A549 (cell line): ENCODE results near the gene SHH. TPM values are rescaled to one million over a fixed set of nuclear protein-coding genes. Genes with fewer than 3 reads are reported as not detected.

ENCODE experiments used
- ATAC-seq, 2 experiments: fragments of 200-7000 bp in 1 of 2; fragments of >200 bp in 1 of 2; cut with Nextera tagmentation in 1 of 2; cut with Tn5 transposase in 1 of 2; 3 replicates each; pipeline versions ENCODE4 v1.8.0 to v1.9.1; 2018 to 2020; ENCODE audit warnings: mild to moderate bottlenecking in 1 of 2, moderate library complexity in 1 of 2
- CTCF ChIA-PET: fragments of 300-600 bp; sonication (Branson Sonifier 250); formaldehyde crosslinking; extraction: SDS; loops from one replicate; lab custom pipeline; 2021; ENCODE audit warnings: antibody characterized with exemption, inconsistent platforms; lab: Yijun Ruan, JAX
- POLR2A ChIA-PET: fragments of 350-600 bp; formaldehyde crosslinking; extraction: SDS; loops from one replicate; lab custom pipeline; 2021; ENCODE audit warnings: antibody characterized with exemption, inconsistent platforms; lab: Yijun Ruan, JAX
- DNase-seq, 2 experiments: peaks; one replicate each; pipeline versions ENCODE4 v3.0.0 to v3.0.0-alpha.2; 2011 to 2016; ENCODE audit warnings: low read depth in 1 of 2, low spot score in 1 of 2
- FAIRE-seq: peaks from 2 replicates; lab custom pipeline; 2011; peaks lifted over from hg19 to GRCh38; lab: Jason Lieb, UNC
- H3K27ac ChIP-seq, 2 experiments: fragments of >200 bp; sonication (Bioruptor Twin); formaldehyde crosslinking; 3 replicates each; pipeline ENCODE4 v1.5.1; 2016 to 2017
- H3K4me1 ChIP-seq: fragments of >200 bp; sonication (Bioruptor Twin); formaldehyde crosslinking; 3 replicates; pipeline ENCODE4 v1.6.1; 2016
- H3K4me2 ChIP-seq: fragments of >200 bp; sonication (Bioruptor Twin); formaldehyde crosslinking; 3 replicates; pipeline ENCODE4 v1.6.1; 2016
- H3K4me3 ChIP-seq: fragments of >200 bp; sonication (Bioruptor Twin); formaldehyde crosslinking; 3 replicates; pipeline ENCODE4 v1.5.1; 2016
- H3K9me3 ChIP-seq: fragments of >200 bp; sonication (Bioruptor Twin); formaldehyde crosslinking; 3 replicates; pipeline ENCODE4 v1.6.1; 2016
- BHLHE40 ChIP-seq: IDR thresholded peaks from 2 replicates; pipeline ENCODE4 v1.6.1; 2012; ENCODE audit warnings: low read depth, low read length, inconsistent platforms
- CBX8 ChIP-seq: fragments of 200-600 bp; sonication (generic); IDR thresholded peaks from 2 replicates; pipeline ENCODE4 v1.6.1; 2016
- FOSB ChIP-seq: fragments of 250-450 bp; sonication (Bioruptor Pico); IDR thresholded peaks from 2 replicates; pipeline ENCODE4 v1.5.0; 2020; ENCODE audit warnings: mild to moderate bottlenecking, moderate library complexity
- FOSL2 ChIP-seq, 2 experiments: fragments of 450-650 bp in 1 of 2; fragments of >200 bp in 1 of 2; sonication (Bioruptor Twin) in 1 of 2; formaldehyde crosslinking; IDR thresholded peaks; 2 replicates each; pipeline versions ENCODE4 v1.5.0 to v1.6.1; 2016 to 2020; ENCODE audit warnings: mild to moderate bottlenecking in 1 of 2, moderate library complexity in 1 of 2
- FOXS1 ChIP-seq: fragments of 250-450 bp; sonication (Bioruptor Pico); IDR thresholded peaks from 2 replicates; pipeline ENCODE4 v1.5.0; 2020; ENCODE audit warnings: mild to moderate bottlenecking, moderate library complexity
- GATA3 ChIP-seq: IDR thresholded peaks from 2 replicates; pipeline ENCODE4 v1.6.1; 2012; ENCODE audit warnings: borderline replicate concordance
- HOXA7 ChIP-seq: fragments of 250-450 bp; sonication (Bioruptor Pico); IDR thresholded peaks from 2 replicates; pipeline ENCODE4 v1.5.0; 2020; ENCODE audit warnings: mild to moderate bottlenecking, moderate library complexity
- MYC ChIP-seq: IDR thresholded peaks from 2 replicates; pipeline ENCODE4 v1.6.1; 2012; ENCODE audit warnings: mild to moderate bottlenecking, inconsistent platforms, low read length, improper control_type of control experiment, borderline replicate concordance
- NR3C1 ChIP-seq: fragments of >200 bp; sonication (Bioruptor Twin); formaldehyde crosslinking; IDR thresholded peaks from 3 replicates; pipeline ENCODE4 v1.6.1; 2017
- PHF8 ChIP-seq: fragments of 200-600 bp; sonication (generic); IDR thresholded peaks from 2 replicates; pipeline ENCODE4 v1.6.1; 2016; ENCODE audit warnings: low read depth, mild to moderate bottlenecking, antibody characterized with exemption, moderate library complexity, borderline replicate concordance
- POLR2A ChIP-seq: IDR thresholded peaks from 2 replicates; pipeline ENCODE4 v1.6.1; 2012; ENCODE audit warnings: mild to moderate bottlenecking, low read length
- POLR2AphosphoS2 ChIP-seq: conservative IDR thresholded peaks from 2 replicates; pipeline ENCODE4 v1.6.1; 2012; ENCODE audit warnings: low read length, improper control_type of control experiment, inconsistent platforms
- RARB ChIP-seq: fragments of 250-450 bp; sonication (Bioruptor Pico); IDR thresholded peaks from 2 replicates; pipeline ENCODE4 v1.8.0; 2021; ENCODE audit warnings: mild to moderate bottlenecking, moderate library complexity
- RCOR1 ChIP-seq: fragments of 150-350 bp; IDR thresholded peaks from 2 replicates; pipeline ENCODE4 v1.6.1; 2014; ENCODE audit warnings: antibody characterized with exemption, low read length, low read depth
- SREBF2 ChIP-seq: fragments of 450-650 bp; IDR thresholded peaks from 2 replicates; pipeline ENCODE4 v1.6.1; 2014; ENCODE audit warnings: mild to moderate bottlenecking, moderate library complexity
- WGBS: methylation state at CpG from one replicate; pipeline ENCODE4 v1.1.6; 2017; ENCODE audit errors: missing lambda C conversion rate; 5-methylcytosine and 5-hydroxymethylcytosine counted together
- polyA plus RNA-seq, 4 experiments: library from polyadenylated mRNA; depleted of rRNA in 3 of 4; stranded (reverse); fragments of >200 nt; fragmentation: RNase III in 1 of 4; extraction: RNeasy Plus Mini Kit Qiagen cat#74134 plus additional on column Dnase treatment in 1 of 4; gene quantifications; 2 replicates in 3 of 4; 3 replicates in 1 of 4; pipeline ENCODE4 v1.2.3, GENCODE V29; 2011 to 2017
- TF ChIP-seq, protein P1 (sequence below): fragments of >200 bp; sonication (Bioruptor Twin); formaldehyde crosslinking; IDR thresholded peaks from 3 replicates; pipeline ENCODE4 v1.6.1; 2016
- TF ChIP-seq, protein P2 (sequence below): fragments of 250-450 bp; sonication (Bioruptor Pico); IDR thresholded peaks from 2 replicates; pipeline ENCODE4 v1.5.0; 2021; ENCODE audit warnings: mild to moderate bottlenecking, moderate library complexity, borderline replicate concordance
- TF ChIP-seq, protein P3 (sequence below): fragments of 150-350 bp; IDR thresholded peaks from 2 replicates; pipeline ENCODE4 v1.6.1; 2014; ENCODE audit warnings: low read depth, mild to moderate bottlenecking, low read length
- TF ChIP-seq, protein P4 (sequence below): fragments of 200-600 bp; sonication (generic); IDR thresholded peaks from 2 replicates; pipeline ENCODE4 v1.6.1; 2016; ENCODE audit warnings: antibody characterized with exemption, mild to moderate bottlenecking, moderate library complexity
- TF ChIP-seq, protein P5 (sequence below): fragments of 250-450 bp; sonication (Bioruptor Pico); IDR thresholded peaks from 2 replicates; pipeline ENCODE4 v1.5.0; 2020; ENCODE audit warnings: low read depth, mild to moderate bottlenecking, moderate library complexity
- TF ChIP-seq, protein P6 (sequence below): fragments of 450-650 bp; IDR thresholded peaks from 2 replicates; pipeline ENCODE4 v1.6.1; 2014; ENCODE audit warnings: antibody characterized with exemption

SHH gene
- polyA plus RNA-seq, 2 of the 4 experiments (the other 2 are of a cell fraction), result 0.84 to 1.2 TPM

DNA sequence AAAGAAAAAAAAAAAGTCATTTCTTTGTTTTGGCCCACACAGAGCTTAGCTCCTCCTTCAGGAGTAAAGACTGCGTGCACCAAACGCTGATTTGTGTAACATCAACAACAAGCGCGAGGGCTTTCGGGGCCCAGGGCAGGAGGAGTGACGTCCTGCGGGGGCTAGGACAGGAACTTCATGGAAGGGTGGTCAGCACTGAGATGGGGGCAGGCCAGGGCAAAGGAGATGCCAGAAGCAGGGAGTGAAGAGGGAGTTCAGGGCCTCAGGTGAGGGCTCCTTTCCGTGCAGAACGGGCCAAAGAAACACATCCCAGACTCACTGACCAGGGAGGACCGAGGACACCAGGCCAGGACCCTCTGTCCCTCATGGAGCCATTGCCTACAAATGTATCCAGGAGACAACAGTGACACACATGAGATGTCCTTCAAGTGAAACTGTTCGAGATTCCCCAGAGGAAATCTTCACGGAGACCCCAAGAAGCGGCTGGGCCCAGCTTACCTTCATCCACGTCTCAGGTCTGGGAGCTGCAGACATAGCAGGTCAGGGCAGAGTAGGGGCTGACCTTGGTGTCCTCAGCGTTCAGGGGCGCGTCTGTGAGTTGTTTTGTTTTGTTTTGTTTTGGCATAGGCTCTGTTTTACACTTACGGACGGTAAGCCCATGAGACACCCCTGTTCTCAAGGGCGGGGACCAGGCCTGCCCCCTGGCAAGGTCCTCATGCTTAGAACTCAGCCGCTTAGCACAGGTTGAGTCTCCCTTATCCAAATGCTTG, 30.4 kb upstream of the SHH start:
- DNase-seq, result no peak
- no peaks in the 10 kb centered on the region for H3K9me3 ChIP-seq
- TF ChIP-seq POLR2AphosphoS2 (no peak), BHLHE40 (no peak), GATA3 (no peak), CBX8 (no peak), RCOR1 (no peak), FOXS1 (CRISPR knock-in tag) (no peak), PHF8 (no peak), FOSB (CRISPR knock-in tag) (no peak), POLR2A (no peak), HOXA7 (CRISPR knock-in tag) (no peak)
- TF ChIP-seq, protein P1, sequence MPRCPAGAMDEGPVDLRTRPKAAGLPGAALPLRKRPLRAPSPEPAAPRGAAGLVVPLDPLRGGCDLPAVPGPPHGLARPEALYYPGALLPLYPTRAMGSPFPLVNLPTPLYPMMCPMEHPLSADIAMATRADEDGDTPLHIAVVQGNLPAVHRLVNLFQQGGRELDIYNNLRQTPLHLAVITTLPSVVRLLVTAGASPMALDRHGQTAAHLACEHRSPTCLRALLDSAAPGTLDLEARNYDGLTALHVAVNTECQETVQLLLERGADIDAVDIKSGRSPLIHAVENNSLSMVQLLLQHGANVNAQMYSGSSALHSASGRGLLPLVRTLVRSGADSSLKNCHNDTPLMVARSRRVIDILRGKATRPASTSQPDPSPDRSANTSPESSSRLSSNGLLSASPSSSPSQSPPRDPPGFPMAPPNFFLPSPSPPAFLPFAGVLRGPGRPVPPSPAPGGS, result no peak
- TF ChIP-seq, protein P2, sequence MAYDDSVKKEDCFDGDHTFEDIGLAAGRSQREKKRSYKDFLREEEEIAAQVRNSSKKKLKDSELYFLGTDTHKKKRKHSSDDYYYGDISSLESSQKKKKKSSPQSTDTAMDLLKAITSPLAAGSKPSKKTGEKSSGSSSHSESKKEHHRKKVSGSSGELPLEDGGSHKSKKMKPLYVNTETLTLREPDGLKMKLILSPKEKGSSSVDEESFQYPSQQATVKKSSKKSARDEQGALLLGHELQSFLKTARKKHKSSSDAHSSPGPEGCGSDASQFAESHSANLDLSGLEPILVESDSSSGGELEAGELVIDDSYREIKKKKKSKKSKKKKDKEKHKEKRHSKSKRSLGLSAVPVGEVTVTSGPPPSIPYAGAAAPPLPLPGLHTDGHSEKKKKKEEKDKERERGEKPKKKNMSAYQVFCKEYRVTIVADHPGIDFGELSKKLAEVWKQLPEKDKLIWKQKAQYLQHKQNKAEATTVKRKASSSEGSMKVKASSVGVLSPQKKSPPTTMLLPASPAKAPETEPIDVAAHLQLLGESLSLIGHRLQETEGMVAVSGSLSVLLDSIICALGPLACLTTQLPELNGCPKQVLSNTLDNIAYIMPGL (CRISPR knock-in tag), result no peak
- TF ChIP-seq, protein P3, sequence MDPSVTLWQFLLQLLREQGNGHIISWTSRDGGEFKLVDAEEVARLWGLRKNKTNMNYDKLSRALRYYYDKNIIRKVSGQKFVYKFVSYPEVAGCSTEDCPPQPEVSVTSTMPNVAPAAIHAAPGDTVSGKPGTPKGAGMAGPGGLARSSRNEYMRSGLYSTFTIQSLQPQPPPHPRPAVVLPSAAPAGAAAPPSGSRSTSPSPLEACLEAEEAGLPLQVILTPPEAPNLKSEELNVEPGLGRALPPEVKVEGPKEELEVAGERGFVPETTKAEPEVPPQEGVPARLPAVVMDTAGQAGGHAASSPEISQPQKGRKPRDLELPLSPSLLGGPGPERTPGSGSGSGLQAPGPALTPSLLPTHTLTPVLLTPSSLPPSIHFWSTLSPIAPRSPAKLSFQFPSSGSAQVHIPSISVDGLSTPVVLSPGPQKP, result no peak
- TF ChIP-seq, protein P4, sequence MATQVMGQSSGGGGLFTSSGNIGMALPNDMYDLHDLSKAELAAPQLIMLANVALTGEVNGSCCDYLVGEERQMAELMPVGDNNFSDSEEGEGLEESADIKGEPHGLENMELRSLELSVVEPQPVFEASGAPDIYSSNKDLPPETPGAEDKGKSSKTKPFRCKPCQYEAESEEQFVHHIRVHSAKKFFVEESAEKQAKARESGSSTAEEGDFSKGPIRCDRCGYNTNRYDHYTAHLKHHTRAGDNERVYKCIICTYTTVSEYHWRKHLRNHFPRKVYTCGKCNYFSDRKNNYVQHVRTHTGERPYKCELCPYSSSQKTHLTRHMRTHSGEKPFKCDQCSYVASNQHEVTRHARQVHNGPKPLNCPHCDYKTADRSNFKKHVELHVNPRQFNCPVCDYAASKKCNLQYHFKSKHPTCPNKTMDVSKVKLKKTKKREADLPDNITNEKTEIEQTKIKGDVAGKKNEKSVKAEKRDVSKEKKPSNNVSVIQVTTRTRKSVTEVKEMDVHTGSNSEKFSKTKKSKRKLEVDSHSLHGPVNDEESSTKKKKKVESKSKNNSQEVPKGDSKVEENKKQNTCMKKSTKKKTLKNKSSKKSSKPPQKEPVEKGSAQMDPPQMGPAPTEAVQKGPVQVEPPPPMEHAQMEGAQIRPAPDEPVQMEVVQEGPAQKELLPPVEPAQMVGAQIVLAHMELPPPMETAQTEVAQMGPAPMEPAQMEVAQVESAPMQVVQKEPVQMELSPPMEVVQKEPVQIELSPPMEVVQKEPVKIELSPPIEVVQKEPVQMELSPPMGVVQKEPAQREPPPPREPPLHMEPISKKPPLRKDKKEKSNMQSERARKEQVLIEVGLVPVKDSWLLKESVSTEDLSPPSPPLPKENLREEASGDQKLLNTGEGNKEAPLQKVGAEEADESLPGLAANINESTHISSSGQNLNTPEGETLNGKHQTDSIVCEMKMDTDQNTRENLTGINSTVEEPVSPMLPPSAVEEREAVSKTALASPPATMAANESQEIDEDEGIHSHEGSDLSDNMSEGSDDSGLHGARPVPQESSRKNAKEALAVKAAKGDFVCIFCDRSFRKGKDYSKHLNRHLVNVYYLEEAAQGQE, result no peak
- TF ChIP-seq, protein P5, sequence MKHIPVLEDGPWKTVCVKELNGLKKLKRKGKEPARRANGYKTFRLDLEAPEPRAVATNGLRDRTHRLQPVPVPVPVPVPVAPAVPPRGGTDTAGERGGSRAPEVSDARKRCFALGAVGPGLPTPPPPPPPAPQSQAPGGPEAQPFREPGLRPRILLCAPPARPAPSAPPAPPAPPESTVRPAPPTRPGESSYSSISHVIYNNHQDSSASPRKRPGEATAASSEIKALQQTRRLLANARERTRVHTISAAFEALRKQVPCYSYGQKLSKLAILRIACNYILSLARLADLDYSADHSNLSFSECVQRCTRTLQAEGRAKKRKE (CRISPR knock-in tag), result no peak
- TF ChIP-seq, all 56 proteins: peak for 0
- Histone ChIP-seq H3K4me1 (peaks cover 19% of the 10 kb centered on the region), H3K4me2 (no peak overlapping the region), H3K27ac (peak overlapping the region; percentile 81 to 88), H3K4me3 (no peak overlapping the region)
- ChIA-PET POLR2A (no interaction called here), CTCF (interaction anchor here (1.3 to 1.9 kb wide), 2 partner anchors 14 to 19 kb away, joined by 3 to 12 read pairs; no protein-coding TSS in a partner anchor)
- FAIRE-seq (no peak), ATAC-seq (no peak)
- WGBS, result 90% methylated on average over 21 of the region's 21 CpGs

DNA sequence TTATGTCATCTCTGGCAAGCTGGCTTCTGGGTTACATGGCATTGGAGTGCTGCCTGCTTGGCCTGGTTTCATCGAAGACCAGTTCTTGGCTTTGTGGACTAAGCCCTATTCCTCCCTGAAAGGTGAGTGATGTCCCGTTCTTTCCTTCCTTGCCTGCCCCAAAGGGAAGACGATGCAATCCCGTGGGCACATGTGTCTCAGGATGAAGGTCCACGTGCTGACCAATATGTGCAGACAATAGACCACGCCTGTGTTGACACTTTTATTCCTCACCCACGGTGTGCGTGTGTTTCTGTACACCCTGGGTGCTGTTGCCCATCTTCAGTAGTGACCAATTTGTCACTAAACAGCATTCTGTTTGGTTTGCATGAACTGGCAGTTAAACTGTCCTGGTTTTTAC, 28.6 kb upstream of the SHH start:
- ATAC-seq (no peak), FAIRE-seq (no peak), DNase-seq (no peak)
- CTCF ChIA-PET, result interaction anchor here (0.7 kb wide), 2 partner anchors 8 to 316 kb away, joined by 3 to 6 read pairs; no protein-coding TSS in a partner anchor
- H3K4me3 ChIP-seq, result no peak overlapping the region
- peak overlapping the region in 1 of 2 experiments; percentile 8; a peak in 1 of 6 replicates for H3K27ac ChIP-seq
- 69% methylated on average over 8 of the region's 8 CpGs for WGBS
- TF ChIP-seq NR3C1 (no peak), FOSL2 (IDR thresholded peaks at IDR 0.05) (no peak), FOSL2 (CRISPR knock-in tag; IDR thresholded peaks at IDR 0.05) (no peak), RARB (CRISPR knock-in tag) (no peak), MYC (no peak), SREBF2 (no peak)
- TF ChIP-seq, protein P5 (CRISPR knock-in tag), result no peak
- TF ChIP-seq, protein P6, sequence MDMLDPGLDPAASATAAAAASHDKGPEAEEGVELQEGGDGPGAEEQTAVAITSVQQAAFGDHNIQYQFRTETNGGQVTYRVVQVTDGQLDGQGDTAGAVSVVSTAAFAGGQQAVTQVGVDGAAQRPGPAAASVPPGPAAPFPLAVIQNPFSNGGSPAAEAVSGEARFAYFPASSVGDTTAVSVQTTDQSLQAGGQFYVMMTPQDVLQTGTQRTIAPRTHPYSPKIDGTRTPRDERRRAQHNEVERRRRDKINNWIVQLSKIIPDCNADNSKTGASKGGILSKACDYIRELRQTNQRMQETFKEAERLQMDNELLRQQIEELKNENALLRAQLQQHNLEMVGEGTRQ, result no peak
- POLR2A ChIA-PET, result no interaction called here
- H3K4me1 ChIP-seq, result peaks cover 19% of the 10 kb centered on the region
- no peak overlapping the region for H3K4me2 ChIP-seq
- H3K9me3 ChIP-seq, result no peaks in the 10 kb centered on the region
